PC-3 (cell line): ENCODE results near the gene HS3ST5. TPM values are rescaled to one million over a fixed set of nuclear protein-coding genes. Genes with fewer than 3 reads are reported as not detected.

ENCODE experiments used
- ATAC-seq: fragments of 200-7000 bp; cut with Tn5 transposase; 2 replicates; pipeline ENCODE4 v1.9.1; 2020; ENCODE audit warnings: mild to moderate bottlenecking, moderate library complexity
- BruUV-seq: library from RNA; stranded (reverse); fragments of 400-500 nt; replicated peaks from 2 replicates; lab custom pipeline; 2021; lab: Mats Ljungman, UMichigan
- CTCF ChIA-PET: fragments of 300-600 bp; sonication (Branson Sonifier 250); formaldehyde crosslinking; loops from one replicate; lab custom pipeline; 2022; ENCODE audit warnings: antibody characterized with exemption; lab: Charles Lee
- POLR2A ChIA-PET: fragments of 300-600 bp; sonication (Branson Sonifier 250); formaldehyde crosslinking; loops from one replicate; lab custom pipeline; 2022; ENCODE audit warnings: antibody characterized with exemption; ENCODE audit not compliant: unreplicated experiment; lab: Charles Lee
- DNase-seq: peaks from one replicate; pipeline ENCODE4 v3.0.0-alpha.2; 2015
- H2AFZ ChIP-seq: fragments of 300-600 bp; sonication (generic); 2 replicates; pipeline ENCODE4 v1.6.0; 2016; ENCODE audit warnings: antibody characterized with exemption, low read length
- H3F3A ChIP-seq: fragments of 300-600 bp; sonication (generic); one replicate; pipeline ENCODE4 v1.6.0; 2017; ENCODE audit warnings: antibody characterized with exemption, low read length, control low read depth, mild to moderate bottlenecking; ENCODE audit not compliant: unreplicated experiment
- H3K27ac ChIP-seq: fragments of 300-600 bp; sonication (generic); 2 replicates; pipeline ENCODE4 v1.5.1; 2016; ENCODE audit warnings: mild to moderate bottlenecking, low read length
- H3K27me3 ChIP-seq: fragments of 300-600 bp; sonication (generic); 2 replicates; pipeline ENCODE4 v1.6.1; 2016; ENCODE audit warnings: low read length, mixed read lengths
- H3K36me3 ChIP-seq: fragments of 300-600 bp; sonication (generic); 2 replicates; pipeline ENCODE4 v1.6.1; 2016; ENCODE audit warnings: low read depth, mixed run types, low read length, mixed read lengths
- H3K4me1 ChIP-seq: fragments of 300-600 bp; sonication (generic); 2 replicates; pipeline ENCODE4 v1.5.1; 2016; ENCODE audit warnings: low read length; ENCODE audit not compliant: insufficient read depth
- H3K4me2 ChIP-seq: fragments of 300-600 bp; sonication (generic); 2 replicates; pipeline ENCODE4 v1.6.0; 2016; ENCODE audit warnings: low read length
- H3K4me3 ChIP-seq: fragments of 300-600 bp; sonication (generic); 2 replicates; pipeline ENCODE4 v1.5.1; 2016; ENCODE audit warnings: mild to moderate bottlenecking, low read length, mixed read lengths
- H3K79me2 ChIP-seq: fragments of 300-600 bp; sonication (generic); 2 replicates; pipeline ENCODE4 v1.6.1; 2017; ENCODE audit warnings: low read length, mixed read lengths
- H3K9ac ChIP-seq: fragments of 300-600 bp; sonication (generic); 2 replicates; pipeline ENCODE4 v1.6.0; 2016; ENCODE audit warnings: mild to moderate bottlenecking, low read length
- H3K9me2 ChIP-seq: fragments of 300-600 bp; sonication (generic); replicated peaks from 2 replicates; pipeline ENCODE4 v1.6.1; 2016; ENCODE audit warnings: mixed run types, low read length, mixed read lengths
- H3K9me3 ChIP-seq: fragments of 300-600 bp; sonication (generic); 2 replicates; pipeline ENCODE4 v1.6.1; 2016; ENCODE audit warnings: low read length, mixed read lengths
- H4K20me1 ChIP-seq: fragments of 300-600 bp; sonication (generic); 2 replicates; pipeline ENCODE4 v1.6.1; 2016; ENCODE audit warnings: low read length, mixed read lengths
- CTCF ChIP-seq: fragments of 300-600 bp; sonication (generic); conservative IDR thresholded peaks from 2 replicates; pipeline ENCODE4 v1.5.1; 2017; ENCODE audit warnings: antibody characterized with exemption, low read depth, mild to moderate bottlenecking, low read length
- EZH2 ChIP-seq: fragments of 300-600 bp; sonication (generic); IDR thresholded peaks from one replicate; pipeline ENCODE4 v1.6.1; 2017; ENCODE audit warnings: antibody characterized with exemption, mild to moderate bottlenecking, low read length; ENCODE audit not compliant: unreplicated experiment
- EZH2phosphoT487 ChIP-seq: fragments of 300-600 bp; sonication (generic); IDR thresholded peaks from 2 replicates; pipeline ENCODE4 v1.6.1; 2018; ENCODE audit warnings: mild to moderate bottlenecking, antibody characterized with exemption, low read length, borderline replicate concordance
- intact Hi-C: fragments of 100-400 bp; cut with micrococcal nuclease; formaldehyde crosslinking; loops from 2 replicates; pipeline ENCODE4 v1.9.0; 2023
- total RNA-seq: library from RNA; depleted of rRNA; stranded (reverse); fragments of >200 nt; gene quantifications from 2 replicates; pipeline ENCODE4 v1.2.3, GENCODE V29; 2014

HS3ST5 gene
- total RNA-seq, 1 experiment from 2014 or later = 1.2 TPM

GRCh38 chr6:114138577-114139248 is 204.1 kb downstream of the HS3ST5 start:
- CTCF ChIA-PET = no interaction called here
- ATAC-seq (no peak), DNase-seq (no peak)
- H3K4me3 ChIP-seq = no peak overlapping the region
- no peak overlapping the region for H3K27ac ChIP-seq
- no peak overlapping the region for H3K4me2 ChIP-seq
- peaks cover 4% of the 10 kb centered on the region; the same call in 1 of the 2 replicates for H3K4me1 ChIP-seq
- H3K27me3 ChIP-seq = no peaks in the 10 kb centered on the region
- H3K36me3 ChIP-seq = no peaks in the 10 kb centered on the region
- H3K9me2 ChIP-seq = no peaks in the 10 kb centered on the region
- H3K9me3 ChIP-seq = no peaks in the 10 kb centered on the region
- H3F3A ChIP-seq = no peaks in the 10 kb centered on the region
- no peak overlapping the region for H2AFZ ChIP-seq
- no TSS peak for BruUV-seq
- intact Hi-C loops = no loop called here
- H3K9ac ChIP-seq = no peak overlapping the region
- no peaks in the 10 kb centered on the region for H4K20me1 ChIP-seq
- no peaks in the 10 kb centered on the region for H3K79me2 ChIP-seq
- POLR2A ChIA-PET = no interaction called here
- no peak for TF ChIP-seq EZH2
- TF ChIP-seq EZH2phosphoT487 = no peak
- no peak for TF ChIP-seq CTCF

GRCh38 chr6:114135363-114135971 is 207.4 kb downstream of the HS3ST5 start:
- CTCF ChIA-PET = no interaction called here
- BruUV-seq = no TSS peak
- H3K79me2 ChIP-seq = no peaks in the 10 kb centered on the region

More at GRCh38 chr6:114135363-114135971, 207.4 kb downstream of the HS3ST5 start:
- Histone ChIP-seq H3K27ac (no peak overlapping the region), H3K9me3 (no peaks in the 10 kb centered on the region), H3K36me3 (no peaks in the 10 kb centered on the region), H2AFZ (no peak overlapping the region), H3K4me3 (no peak overlapping the region), H3K9me2 (no peaks in the 10 kb centered on the region), H3K4me2 (no peak overlapping the region), H3K27me3 (no peaks in the 10 kb centered on the region), H3K9ac (no peak overlapping the region), H4K20me1 (no peaks in the 10 kb centered on the region), H3F3A (no peaks in the 10 kb centered on the region), H3K4me1 (peaks cover 2% of the 10 kb centered on the region; the same call in 1 of the 2 replicates)
- ATAC-seq (no peak), DNase-seq (no peak)
- intact Hi-C loops = no loop called here
- no peak for TF ChIP-seq EZH2
- no peak for TF ChIP-seq CTCF
- TF ChIP-seq EZH2phosphoT487 = no peak
- POLR2A ChIA-PET = no interaction called here
